Measurements from ENCODE around the gene HADH.

DNA sequence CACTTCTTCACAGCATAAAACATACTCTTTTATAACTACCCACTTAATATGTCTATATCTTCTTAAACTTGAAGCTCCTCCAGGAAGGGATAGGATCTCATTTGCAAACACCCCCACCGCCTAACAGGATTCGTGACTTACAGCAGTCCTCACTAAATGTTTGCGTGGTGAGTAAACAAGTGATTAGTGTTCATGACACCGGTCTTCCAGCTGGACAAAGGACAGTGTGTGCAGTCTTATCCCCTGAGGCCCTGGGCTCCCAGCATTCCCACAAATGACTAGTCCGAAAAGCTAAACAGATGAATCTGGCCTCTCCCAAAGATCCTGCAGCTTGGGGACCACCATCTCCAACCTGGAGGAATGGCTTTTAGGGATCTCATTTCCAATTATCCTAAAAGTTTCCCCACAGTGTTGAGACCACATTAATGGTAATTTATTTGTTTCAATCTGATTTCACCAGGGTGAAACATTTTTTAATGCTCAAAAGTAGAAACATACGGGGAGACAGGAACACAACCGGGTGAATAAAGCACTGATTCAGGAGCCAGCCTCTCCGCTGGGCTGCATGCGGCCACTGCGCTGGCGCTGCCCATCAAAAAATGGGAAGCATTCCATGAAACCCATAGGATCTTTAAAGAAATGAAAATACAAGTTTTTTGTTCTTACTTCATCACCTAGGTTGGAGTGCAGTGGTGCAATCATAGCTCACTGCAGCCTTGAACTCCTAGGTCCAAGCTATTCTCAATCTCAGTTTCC is 69.2 kb downstream of the HADH start:
- TF ChIP-seq, protein P1, sequence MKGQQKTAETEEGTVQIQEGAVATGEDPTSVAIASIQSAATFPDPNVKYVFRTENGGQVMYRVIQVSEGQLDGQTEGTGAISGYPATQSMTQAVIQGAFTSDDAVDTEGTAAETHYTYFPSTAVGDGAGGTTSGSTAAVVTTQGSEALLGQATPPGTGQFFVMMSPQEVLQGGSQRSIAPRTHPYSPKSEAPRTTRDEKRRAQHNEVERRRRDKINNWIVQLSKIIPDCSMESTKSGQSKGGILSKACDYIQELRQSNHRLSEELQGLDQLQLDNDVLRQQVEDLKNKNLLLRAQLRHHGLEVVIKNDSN (CRISPR knock-in tag; IDR thresholded peaks at IDR 0.05): no peak
- TF ChIP-seq CTCF (IDR thresholded peaks at IDR 0.05) (no peak), JUN (CRISPR knock-in tag; IDR thresholded peaks at IDR 0.05) (no peak), GRHL2 (CRISPR knock-in tag; IDR thresholded peaks at IDR 0.05; ENCODE audit: insufficient replicate concordance, severe bottlenecking) (no peak), NR3C1 (CRISPR knock-in tag; conservative IDR thresholded peaks at IDR 0.05; ENCODE audit: low read depth) (no peak), HMGA2 (CRISPR knock-in tag; IDR thresholded peaks at IDR 0.05) (no peak), ESRRA (CRISPR knock-in tag; IDR thresholded peaks at IDR 0.05; ENCODE audit: borderline replicate concordance) (no peak)
- TF ChIP-seq, protein P2, sequence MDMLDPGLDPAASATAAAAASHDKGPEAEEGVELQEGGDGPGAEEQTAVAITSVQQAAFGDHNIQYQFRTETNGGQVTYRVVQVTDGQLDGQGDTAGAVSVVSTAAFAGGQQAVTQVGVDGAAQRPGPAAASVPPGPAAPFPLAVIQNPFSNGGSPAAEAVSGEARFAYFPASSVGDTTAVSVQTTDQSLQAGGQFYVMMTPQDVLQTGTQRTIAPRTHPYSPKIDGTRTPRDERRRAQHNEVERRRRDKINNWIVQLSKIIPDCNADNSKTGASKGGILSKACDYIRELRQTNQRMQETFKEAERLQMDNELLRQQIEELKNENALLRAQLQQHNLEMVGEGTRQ (CRISPR knock-in tag; IDR thresholded peaks at IDR 0.05): no peak
